Effector memory CD8-positive, alpha-beta T cell (primary cell): ENCODE data around the gene OAF.

Experiments used
- ATAC-seq: fragments of 150-1000 bp; cut with Tn5 transposase; replicated peaks from 2 replicates; pipeline ENCODE4 v1.10.0; 2021; ENCODE audit warnings: mild to moderate bottlenecking, moderate library complexity
- DNase-seq, 3 experiments: peaks; one replicate each; pipeline ENCODE4 v3.0.0; 2021
- H3K27ac Mint-ChIP-seq, 2 donors: one replicate each; pipeline ENCODE4 v1.8.0; 2022; ENCODE audit warnings: mild to moderate bottlenecking in 2 of 2, mixed read lengths in 2 of 2, moderate library complexity in 2 of 2
- H3K27me3 Mint-ChIP-seq, 2 donors: one replicate each; pipeline ENCODE4 v1.8.0; 2022; ENCODE audit warnings: mixed read lengths in 2 of 2
- H3K36me3 Mint-ChIP-seq: one replicate; pipeline ENCODE4 v1.8.0; 2022; ENCODE audit warnings: mild to moderate bottlenecking, moderate library complexity, mixed read lengths; ENCODE audit not compliant: insufficient read depth
- H3K4me1 Mint-ChIP-seq, 2 donors: one replicate each; pipeline ENCODE4 v1.8.0; 2022; ENCODE audit warnings: low read depth in 2 of 2, mixed read lengths in 2 of 2
- H3K4me3 Mint-ChIP-seq, 2 donors: one replicate each; pipeline ENCODE4 v1.8.0; 2022; ENCODE audit warnings: mild to moderate bottlenecking in 2 of 2, mixed read lengths in 2 of 2, moderate library complexity in 2 of 2
- H3K9me3 Mint-ChIP-seq, 2 donors: one replicate each; pipeline ENCODE4 v1.8.0; 2022; ENCODE audit warnings: mixed read lengths in 2 of 2

The OAF gene

GRCh38 chr11:120255519-120255866 lies 44.7 kb downstream of the OAF start:
- ATAC-seq, result no peak

GRCh38 chr11:120256178-120256577 lies 45.3 kb downstream of the OAF start:
- no peak overlapping the region for H3K27ac Mint-ChIP-seq
- DNase-seq, result no peak
- H3K4me3 Mint-ChIP-seq, result no peak overlapping the region
- no peak for ATAC-seq
- H3K9me3 Mint-ChIP-seq, result no peaks in the 10 kb centered on the region
- no peaks in the 10 kb centered on the region for H3K36me3 Mint-ChIP-seq
- H3K27me3 Mint-ChIP-seq, result peaks cover 53 to 74% of the 10 kb centered on the region in 2 donors
- peaks cover 0 to 2% of the 10 kb centered on the region in 2 donors for H3K4me1 Mint-ChIP-seq

More at GRCh38 chr11:120255519-120255866, 44.7 kb downstream of the OAF start:
- no peak for DNase-seq
- peaks cover 46 to 68% of the 10 kb centered on the region in 2 donors for H3K27me3 Mint-ChIP-seq
- H3K9me3 Mint-ChIP-seq, result no peaks in the 10 kb centered on the region
- no peak overlapping the region for H3K4me3 Mint-ChIP-seq
- no peaks in the 10 kb centered on the region for H3K36me3 Mint-ChIP-seq
- H3K27ac Mint-ChIP-seq, result no peak overlapping the region
- H3K4me1 Mint-ChIP-seq, result peaks cover 0 to 2% of the 10 kb centered on the region in 2 donors

GRCh38 chr11:120256779-120257178 lies 45.9 kb downstream of the OAF start:
- peaks cover 57 to 81% of the 10 kb centered on the region in 2 donors for H3K27me3 Mint-ChIP-seq
- DNase-seq (no peak), ATAC-seq (no peak)
- H3K4me3 Mint-ChIP-seq, result no peak overlapping the region
- no peaks in the 10 kb centered on the region for H3K9me3 Mint-ChIP-seq
- peaks cover 0 to 2% of the 10 kb centered on the region in 2 donors for H3K4me1 Mint-ChIP-seq
- H3K36me3 Mint-ChIP-seq, result no peaks in the 10 kb centered on the region
- H3K27ac Mint-ChIP-seq, result no peak overlapping the region

GRCh38 chr11:120257346-120257745 lies 46.5 kb downstream of the OAF start:
- ATAC-seq (no peak), DNase-seq (no peak)
- Mint-ChIP-seq H3K4me1 (peaks cover 0 to 2% of the 10 kb centered on the region in 2 donors), H3K36me3 (no peaks in the 10 kb centered on the region), H3K4me3 (no peak overlapping the region), H3K27me3 (peaks cover 57 to 81% of the 10 kb centered on the region in 2 donors), H3K27ac (no peak overlapping the region), H3K9me3 (no peaks in the 10 kb centered on the region)

GRCh38 chr11:120258661-120259060 lies 47.8 kb downstream of the OAF start:
- DNase-seq (no peak), ATAC-seq (no peak)
- H3K27ac Mint-ChIP-seq, result no peak overlapping the region
- no peak overlapping the region for H3K4me3 Mint-ChIP-seq
- peaks cover 0 to 2% of the 10 kb centered on the region in 2 donors for H3K4me1 Mint-ChIP-seq
- H3K27me3 Mint-ChIP-seq, result peaks cover 55 to 86% of the 10 kb centered on the region in 2 donors
- H3K36me3 Mint-ChIP-seq, result no peaks in the 10 kb centered on the region
- H3K9me3 Mint-ChIP-seq, result no peaks in the 10 kb centered on the region

- no peak for ATAC-seq
- peaks cover 0 to 2% of the 10 kb centered on the region in 2 donors for H3K4me1 Mint-ChIP-seq
- peaks cover 49 to 83% of the 10 kb centered on the region in 2 donors for H3K27me3 Mint-ChIP-seq
- no peaks in the 10 kb centered on the region for H3K36me3 Mint-ChIP-seq
- no peaks in the 10 kb centered on the region for H3K9me3 Mint-ChIP-seq
- no peak overlapping the region for H3K4me3 Mint-ChIP-seq
- no peak overlapping the region for H3K27ac Mint-ChIP-seq
- no peak for DNase-seq
Observed at GRCh38 chr11:120259241-120259640, 48.4 kb downstream of the OAF start.

GRCh38 chr11:120259988-120260565 lies 49.2 kb downstream of the OAF start:
- DNase-seq, result no peak
- H3K36me3 Mint-ChIP-seq, result no peaks in the 10 kb centered on the region
- H3K27ac Mint-ChIP-seq, result no peak overlapping the region
- H3K27me3 Mint-ChIP-seq, result peaks cover 43 to 75% of the 10 kb centered on the region in 2 donors
- H3K4me1 Mint-ChIP-seq, result peaks cover 0 to 2% of the 10 kb centered on the region in 2 donors
- no peak for ATAC-seq
- H3K9me3 Mint-ChIP-seq, result no peaks in the 10 kb centered on the region
- no peak overlapping the region for H3K4me3 Mint-ChIP-seq

GRCh38 chr11:120260616-120261015 lies 49.8 kb downstream of the OAF start:
- H3K4me3 Mint-ChIP-seq, result no peak overlapping the region
- ATAC-seq (no peak), DNase-seq (no peak)
- no peaks in the 10 kb centered on the region for H3K9me3 Mint-ChIP-seq
- peaks cover 43 to 74% of the 10 kb centered on the region in 2 donors for H3K27me3 Mint-ChIP-seq
- no peaks in the 10 kb centered on the region for H3K4me1 Mint-ChIP-seq
- no peaks in the 10 kb centered on the region for H3K36me3 Mint-ChIP-seq
- no peak overlapping the region for H3K27ac Mint-ChIP-seq

GRCh38 chr11:120261321-120261720 lies 50.5 kb downstream of the OAF start:
- Mint-ChIP-seq H3K27me3 (peaks cover 44 to 74% of the 10 kb centered on the region in 2 donors), H3K36me3 (no peaks in the 10 kb centered on the region)

GRCh38 chr11:120261931-120262330 lies 51.1 kb downstream of the OAF start:
- no peak for DNase-seq
- Mint-ChIP-seq H3K9me3 (no peaks in the 10 kb centered on the region), H3K36me3 (no peaks in the 10 kb centered on the region), H3K27me3 (peaks cover 48 to 74% of the 10 kb centered on the region in 2 donors), H3K4me1 (no peaks in the 10 kb centered on the region), H3K27ac (no peak overlapping the region), H3K4me3 (no peak overlapping the region)
- ATAC-seq, result no peak

More at GRCh38 chr11:120261321-120261720, 50.5 kb downstream of the OAF start:
- H3K4me1 Mint-ChIP-seq, result no peaks in the 10 kb centered on the region
- no peak overlapping the region for H3K27ac Mint-ChIP-seq
- no peaks in the 10 kb centered on the region for H3K9me3 Mint-ChIP-seq
- ATAC-seq (no peak), DNase-seq (no peak)
- no peak overlapping the region for H3K4me3 Mint-ChIP-seq

- DNase-seq, result no peak
- H3K36me3 Mint-ChIP-seq, result no peaks in the 10 kb centered on the region
- no peak overlapping the region for H3K27ac Mint-ChIP-seq
- no peaks in the 10 kb centered on the region for H3K9me3 Mint-ChIP-seq
- ATAC-seq, result no peak
- H3K27me3 Mint-ChIP-seq, result peaks cover 37 to 50% of the 10 kb centered on the region in 2 donors
- no peaks in the 10 kb centered on the region for H3K4me1 Mint-ChIP-seq
- no peak overlapping the region for H3K4me3 Mint-ChIP-seq
Observed at GRCh38 chr11:120267319-120267718, 56.5 kb downstream of the OAF start.

GRCh38 chr11:120268686-120269085 lies 57.9 kb downstream of the OAF start:
- H3K4me1 Mint-ChIP-seq, result no peaks in the 10 kb centered on the region
- H3K27me3 Mint-ChIP-seq, result peaks cover 45 to 51% of the 10 kb centered on the region in 2 donors
- H3K27ac Mint-ChIP-seq, result no peak overlapping the region
- ATAC-seq (no peak), DNase-seq (no peak)
- no peaks in the 10 kb centered on the region for H3K36me3 Mint-ChIP-seq
- no peak overlapping the region for H3K4me3 Mint-ChIP-seq
- no peaks in the 10 kb centered on the region for H3K9me3 Mint-ChIP-seq

GRCh38 chr11:120270386-120270785 lies 59.6 kb downstream of the OAF start:
- peaks cover 56 to 62% of the 10 kb centered on the region in 2 donors for H3K27me3 Mint-ChIP-seq
- H3K36me3 Mint-ChIP-seq, result no peaks in the 10 kb centered on the region
- no peak overlapping the region for H3K27ac Mint-ChIP-seq
- H3K9me3 Mint-ChIP-seq, result no peaks in the 10 kb centered on the region
- peaks cover 0 to 1% of the 10 kb centered on the region in 2 donors for H3K4me1 Mint-ChIP-seq
- DNase-seq (no peak), ATAC-seq (no peak)
- no peak overlapping the region for H3K4me3 Mint-ChIP-seq

GRCh38 chr11:120271672-120272071 lies 60.8 kb downstream of the OAF start:
- Mint-ChIP-seq H3K4me1 (peaks cover 0 to 1% of the 10 kb centered on the region in 2 donors), H3K36me3 (peaks cover 2% of the 10 kb centered on the region), H3K4me3 (no peak overlapping the region), H3K27me3 (peaks cover 43 to 51% of the 10 kb centered on the region in 2 donors), H3K9me3 (no peaks in the 10 kb centered on the region), H3K27ac (no peak overlapping the region)
- ATAC-seq, result no peak
- no peak for DNase-seq
